GM19372 (cell line): ENCODE data around the gene CCNK.

Source experiments
- ATAC-seq: cut with Tn5 transposase; IDR thresholded peaks from one replicate; pipeline ENCODE4 v1.9.1; 2021; ENCODE audit warnings: mild to moderate bottlenecking, low read depth, moderate library complexity; ENCODE audit not compliant: unreplicated experiment

Gene CCNK

DNA sequence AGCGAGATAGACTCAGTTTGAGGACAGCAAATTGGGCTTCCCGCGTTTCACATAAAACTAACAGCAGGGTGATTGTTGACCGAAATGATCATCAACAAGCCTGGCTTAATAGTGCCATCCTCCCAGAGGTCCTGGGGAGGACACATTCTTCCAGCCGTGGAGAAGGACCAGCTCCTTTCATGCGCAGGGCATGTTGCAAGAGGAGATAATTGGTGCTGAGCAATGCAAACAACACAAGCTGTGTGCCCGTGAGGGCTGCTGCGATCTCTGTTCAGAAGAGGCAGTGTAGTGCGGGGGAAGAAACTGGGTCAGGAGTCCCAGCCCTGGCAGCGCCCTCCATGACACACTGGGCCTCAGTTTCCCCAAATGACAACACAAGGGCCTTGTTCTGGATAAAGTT is 68.5 kb downstream of the CCNK start:
- ATAC-seq: no peak

DNA sequence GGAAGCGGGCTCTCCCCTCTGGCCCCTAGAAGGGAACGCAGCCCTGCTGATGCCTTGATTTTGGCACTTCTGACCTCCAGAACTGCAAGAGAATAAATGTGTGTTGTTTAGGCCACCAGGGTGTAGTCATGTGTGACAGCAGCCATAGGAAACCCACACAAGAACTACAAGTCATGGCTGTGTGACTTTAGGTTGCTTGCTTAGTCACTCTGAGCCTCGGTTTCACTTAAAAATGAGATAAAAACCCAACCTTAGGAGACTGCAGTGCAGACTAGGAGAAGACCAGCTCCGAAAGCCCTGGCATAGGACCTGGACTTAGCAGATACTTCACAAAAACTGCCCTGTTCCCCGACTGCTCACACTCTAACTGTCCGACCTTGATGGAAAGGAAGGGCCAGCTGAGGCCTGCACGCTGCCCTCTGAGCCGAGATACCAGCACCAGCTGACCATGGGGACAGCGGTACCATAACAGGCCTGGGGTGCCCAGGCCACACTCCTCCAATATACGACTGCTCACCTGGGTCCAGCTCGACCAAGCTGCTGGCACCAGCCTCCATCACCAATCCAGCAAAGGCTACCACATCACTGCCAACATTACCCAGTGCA is 69.3 kb downstream of the CCNK start:
- ATAC-seq: no peak

- ATAC-seq: no peak
Observed at GRCh38 chr14:99551034-99551922, 70.1 kb downstream of the CCNK start.

DNA sequence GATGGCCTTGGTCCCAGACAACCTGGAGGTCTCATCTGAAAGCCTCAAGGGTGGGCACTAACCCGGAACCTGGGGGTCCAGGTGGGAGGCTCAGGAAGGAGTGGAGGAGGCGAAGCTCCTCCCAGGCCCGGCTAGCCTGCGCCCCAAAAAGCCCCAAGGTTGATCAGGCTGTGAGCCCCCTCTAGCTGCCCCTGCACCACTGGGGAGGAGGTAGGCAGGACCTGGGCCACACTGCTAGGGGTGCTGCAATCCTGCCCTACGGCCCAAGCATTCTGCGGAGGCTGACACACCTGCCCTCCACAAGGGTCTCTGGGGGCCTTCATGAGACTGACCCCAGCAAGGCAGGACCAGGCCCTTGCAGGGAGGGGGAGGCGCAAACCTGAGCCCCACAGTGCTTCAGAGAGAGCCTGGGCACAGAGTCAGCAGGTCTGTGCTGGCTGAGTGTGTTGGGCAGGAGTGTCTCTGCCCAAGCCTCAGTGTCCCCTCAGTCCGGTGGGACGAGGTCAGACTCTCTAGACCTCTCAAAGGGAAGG is 70.9 kb downstream of the CCNK start:
- ATAC-seq: no peak

- ATAC-seq: no peak
Observed at GRCh38 chr14:99552572-99553216, 71.5 kb downstream of the CCNK start.

DNA sequence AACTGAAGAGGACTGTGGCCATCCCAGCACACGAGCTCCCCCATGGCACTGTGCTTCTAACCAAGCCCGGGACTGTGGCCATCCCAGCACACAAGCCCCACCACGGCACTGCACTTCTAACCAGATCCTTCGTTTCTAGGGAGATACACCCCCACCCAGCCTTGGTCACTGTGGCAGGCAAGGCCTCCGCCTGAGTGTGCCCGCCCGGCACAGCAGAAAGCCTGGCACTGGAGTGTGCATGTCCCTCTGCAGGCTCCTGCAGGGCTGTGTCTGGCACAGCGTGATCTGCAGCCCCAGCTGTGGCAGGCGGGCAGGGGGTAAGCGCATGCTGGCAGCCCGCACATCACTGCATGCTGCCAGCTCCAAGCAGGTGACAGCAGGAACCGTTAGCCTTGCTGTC is 73.0 kb downstream of the CCNK start:
- ATAC-seq: no peak

DNA sequence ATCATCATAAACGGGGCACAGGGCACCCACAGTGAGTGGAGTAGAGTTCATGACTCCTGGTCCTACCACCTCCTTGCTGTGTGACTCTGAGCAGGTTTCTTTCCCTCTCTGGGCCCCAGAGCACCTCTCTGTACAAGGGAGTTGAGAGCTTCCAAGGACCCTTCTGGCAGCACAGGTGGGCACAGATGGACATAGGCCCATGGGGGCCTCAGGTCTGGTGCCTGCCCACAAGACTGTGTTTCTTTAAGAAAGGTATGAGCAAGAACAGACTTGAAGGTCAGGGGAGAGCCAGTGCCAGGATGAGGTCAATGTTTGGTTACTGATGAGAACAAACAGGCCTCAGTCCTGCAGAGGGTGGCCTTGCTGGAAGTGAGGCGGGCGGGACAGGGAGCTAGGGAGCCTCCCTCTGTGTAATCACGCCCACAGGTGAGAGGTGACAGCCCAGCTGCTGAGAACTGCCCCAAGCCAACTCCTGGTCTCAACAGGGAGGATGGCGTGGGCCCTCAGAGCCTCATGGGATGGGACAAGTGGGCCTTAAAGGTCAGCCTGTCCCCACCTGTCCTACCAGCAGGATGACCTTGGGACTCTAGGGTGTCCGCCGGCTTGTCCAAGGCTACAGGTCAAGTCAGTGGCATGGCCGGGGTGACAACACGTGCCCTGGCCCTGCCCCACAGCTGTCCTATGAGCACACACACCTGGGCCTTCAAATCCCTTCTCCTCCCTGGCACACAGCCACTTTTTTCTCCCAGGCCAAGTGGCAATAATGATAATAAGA is 73.7 kb downstream of the CCNK start:
- no peak for ATAC-seq

DNA sequence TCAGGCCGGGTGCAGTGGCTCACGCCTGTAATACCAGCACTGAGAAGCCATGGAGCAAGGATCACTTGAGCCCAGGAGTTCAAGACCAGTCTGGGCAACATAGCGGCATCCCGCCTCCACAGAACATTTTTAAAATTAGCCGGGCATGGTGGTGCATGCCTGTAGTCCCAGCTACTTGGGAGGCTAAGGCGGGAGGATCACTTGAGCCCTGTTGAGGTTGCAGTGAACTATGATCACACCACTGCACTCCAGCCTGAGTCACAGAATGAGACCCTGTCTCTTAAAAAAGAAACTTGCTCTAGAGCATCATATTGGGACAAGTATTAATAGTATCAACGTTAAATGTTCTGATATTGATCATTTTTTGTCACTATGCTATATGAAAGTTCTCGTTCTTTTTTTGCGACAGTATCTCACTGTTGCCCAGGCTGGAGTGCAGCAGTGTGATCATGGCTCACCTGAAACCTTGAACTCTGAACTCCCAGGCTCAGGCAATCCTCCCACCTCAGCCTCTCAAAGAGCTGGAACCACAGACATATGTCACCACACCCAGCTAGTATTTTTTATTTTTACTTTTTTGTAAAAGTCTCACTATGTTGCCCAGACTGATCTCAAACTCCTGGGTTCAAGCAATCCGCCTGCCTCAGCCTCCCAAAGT is 75.1 kb downstream of the CCNK start:
- ATAC-seq: no peak

DNA sequence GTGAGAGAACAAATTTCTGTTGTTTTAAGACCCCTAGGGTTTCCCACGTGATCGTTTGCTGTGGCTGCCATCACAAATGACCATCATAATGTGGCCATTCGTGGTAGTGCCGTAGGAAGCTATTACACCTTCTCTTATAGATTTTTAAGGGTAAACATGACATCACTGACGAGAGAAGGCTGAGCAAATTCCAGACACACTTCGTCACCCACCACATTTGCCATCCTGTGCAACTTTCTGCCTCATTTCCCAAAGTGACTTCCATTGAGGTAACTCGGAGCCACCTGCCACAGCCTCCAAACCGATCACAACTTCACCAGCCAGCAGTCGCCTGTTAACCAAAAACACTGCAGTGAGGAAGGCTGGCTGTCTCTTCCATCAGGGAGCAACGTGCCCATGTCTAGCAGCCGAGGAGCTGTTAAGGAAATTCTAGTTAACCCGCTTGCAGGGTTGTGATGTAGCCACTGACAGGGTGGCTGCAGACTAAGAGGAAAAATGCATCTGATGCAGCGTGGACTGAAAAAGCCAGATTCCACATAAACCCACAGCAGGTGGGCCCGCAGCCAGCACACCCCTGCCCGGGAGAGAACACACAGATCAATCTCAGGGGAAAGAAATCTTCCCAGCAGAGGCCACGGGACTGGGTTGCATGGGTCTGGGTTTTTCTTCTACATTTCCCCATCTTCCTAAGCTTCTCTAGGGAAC is 78.2 kb downstream of the CCNK start:
- ATAC-seq: no peak

DNA sequence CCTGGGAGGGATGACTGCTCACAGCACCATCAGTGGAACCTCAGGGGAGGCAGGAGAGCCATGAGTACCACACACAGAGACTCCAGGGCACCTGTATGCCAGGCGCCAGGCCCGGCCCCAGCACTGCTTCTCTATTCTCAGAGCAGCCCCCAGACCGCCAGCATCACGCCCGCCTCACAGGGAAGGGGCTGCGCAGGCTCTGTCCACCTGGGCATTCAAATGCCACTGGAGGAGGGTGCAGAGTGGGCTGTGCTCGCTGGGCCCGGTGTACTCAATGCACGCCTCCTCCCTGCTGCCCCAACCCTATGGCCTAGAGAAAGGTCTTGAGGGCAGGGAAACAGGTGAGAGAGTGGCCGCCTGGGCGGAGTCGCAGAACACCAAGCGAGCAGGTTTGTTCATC is 79.2 kb downstream of the CCNK start:
- ATAC-seq: no peak

DNA sequence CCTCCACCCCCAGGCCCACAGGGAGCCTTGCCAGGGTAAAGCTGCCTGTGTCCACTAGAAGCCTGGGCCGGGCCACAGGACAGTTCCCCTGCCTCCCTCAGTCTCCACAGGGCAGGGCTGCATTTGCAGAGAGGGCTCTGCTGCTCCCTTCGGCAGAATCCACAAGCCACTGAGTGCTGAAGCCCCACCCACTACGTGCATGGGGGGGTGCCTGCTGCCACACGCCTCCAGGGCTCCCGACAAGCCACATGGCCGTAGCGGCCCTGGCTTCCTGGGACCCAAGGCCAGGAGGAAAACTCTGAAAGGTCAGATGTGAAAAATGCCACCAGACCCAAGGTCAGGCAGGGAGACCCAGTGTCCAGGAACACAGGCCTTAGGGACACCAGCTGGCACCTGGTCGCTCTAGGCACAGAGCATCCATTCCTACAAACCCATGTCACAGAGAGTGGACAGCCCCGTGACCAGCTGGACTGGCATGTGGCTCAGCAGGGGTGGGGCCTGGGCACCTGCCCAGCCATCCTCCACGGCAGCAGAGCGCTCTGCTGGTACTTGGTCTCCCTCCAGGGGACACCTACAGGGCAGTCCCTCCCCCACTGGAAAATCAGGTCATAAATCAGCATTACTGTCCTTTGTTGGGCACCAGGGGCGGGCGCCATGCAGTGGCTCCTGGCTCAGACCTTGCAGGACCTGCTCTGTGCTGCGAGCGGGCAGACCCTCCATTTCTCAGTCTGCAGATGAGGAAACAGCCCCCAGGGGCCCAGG is 79.9 kb downstream of the CCNK start:
- no peak for ATAC-seq

- ATAC-seq: no peak
Observed at GRCh38 chr14:99561864-99562263, 80.7 kb downstream of the CCNK start.
